GM10248 (cell line): ENCODE measurements around the gene SQOR.

ENCODE experiments used
- CTCF ChIA-PET: fragments of 300-600 bp; sonication (Branson Sonifier 250); formaldehyde crosslinking; extraction: SDS; loops from one replicate; lab custom pipeline; 2021; ENCODE audit warnings: antibody characterized with exemption; lab: Yijun Ruan, JAX
- POLR2A ChIA-PET: fragments of 350-650 bp; sonication (Branson Sonifier 250); formaldehyde crosslinking; extraction: SDS; loops from one replicate; lab custom pipeline; 2020; ENCODE audit warnings: antibody characterized with exemption; lab: Yijun Ruan, JAX
- DNase-seq: peaks from one replicate; pipeline ENCODE4 v3.0.0; 2012; ENCODE audit errors: extremely low spot score
- TF ChIP-seq, protein P1 (sequence below): IDR thresholded peaks from 2 replicates; pipeline ENCODE4 v1.5.1; 2012; ENCODE audit warnings: mild to moderate bottlenecking, low read depth; ENCODE audit errors: extremely low read depth, missing control alignments, control extremely low read depth

The SQOR gene

DNA sequence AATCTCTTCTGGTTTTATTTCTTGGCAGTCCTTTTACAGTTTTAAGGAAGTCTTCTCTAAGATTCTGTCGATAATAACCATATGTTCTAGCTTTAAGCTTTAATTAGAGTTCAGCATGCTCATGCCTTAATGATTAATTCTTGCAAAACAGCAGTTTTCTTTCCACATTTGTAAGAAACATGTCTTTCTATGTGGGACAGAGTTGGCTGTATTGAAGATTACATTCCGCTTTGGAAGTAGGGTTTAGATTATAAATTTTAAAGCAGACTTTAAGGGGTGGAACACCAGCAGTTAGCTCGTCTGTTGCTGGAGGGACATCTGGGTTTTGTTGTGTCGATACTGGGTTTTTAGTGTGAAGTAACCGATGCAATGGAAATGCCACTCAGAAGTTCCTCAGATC lies 35.3 kb downstream of the SQOR start:
- TF ChIP-seq, protein P1, sequence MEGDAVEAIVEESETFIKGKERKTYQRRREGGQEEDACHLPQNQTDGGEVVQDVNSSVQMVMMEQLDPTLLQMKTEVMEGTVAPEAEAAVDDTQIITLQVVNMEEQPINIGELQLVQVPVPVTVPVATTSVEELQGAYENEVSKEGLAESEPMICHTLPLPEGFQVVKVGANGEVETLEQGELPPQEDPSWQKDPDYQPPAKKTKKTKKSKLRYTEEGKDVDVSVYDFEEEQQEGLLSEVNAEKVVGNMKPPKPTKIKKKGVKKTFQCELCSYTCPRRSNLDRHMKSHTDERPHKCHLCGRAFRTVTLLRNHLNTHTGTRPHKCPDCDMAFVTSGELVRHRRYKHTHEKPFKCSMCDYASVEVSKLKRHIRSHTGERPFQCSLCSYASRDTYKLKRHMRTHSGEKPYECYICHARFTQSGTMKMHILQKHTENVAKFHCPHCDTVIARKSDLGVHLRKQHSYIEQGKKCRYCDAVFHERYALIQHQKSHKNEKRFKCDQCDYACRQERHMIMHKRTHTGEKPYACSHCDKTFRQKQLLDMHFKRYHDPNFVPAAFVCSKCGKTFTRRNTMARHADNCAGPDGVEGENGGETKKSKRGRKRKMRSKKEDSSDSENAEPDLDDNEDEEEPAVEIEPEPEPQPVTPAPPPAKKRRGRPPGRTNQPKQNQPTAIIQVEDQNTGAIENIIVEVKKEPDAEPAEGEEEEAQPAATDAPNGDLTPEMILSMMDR = no peak
- POLR2A ChIA-PET = no interaction called here
- no peak for DNase-seq
- CTCF ChIA-PET = interaction anchor here (0.6 to 3.7 kb wide), 5 partner anchors 10 to 552 kb away, joined by 3 to 14 read pairs (median 3); no protein-coding TSS in a partner anchor

DNA sequence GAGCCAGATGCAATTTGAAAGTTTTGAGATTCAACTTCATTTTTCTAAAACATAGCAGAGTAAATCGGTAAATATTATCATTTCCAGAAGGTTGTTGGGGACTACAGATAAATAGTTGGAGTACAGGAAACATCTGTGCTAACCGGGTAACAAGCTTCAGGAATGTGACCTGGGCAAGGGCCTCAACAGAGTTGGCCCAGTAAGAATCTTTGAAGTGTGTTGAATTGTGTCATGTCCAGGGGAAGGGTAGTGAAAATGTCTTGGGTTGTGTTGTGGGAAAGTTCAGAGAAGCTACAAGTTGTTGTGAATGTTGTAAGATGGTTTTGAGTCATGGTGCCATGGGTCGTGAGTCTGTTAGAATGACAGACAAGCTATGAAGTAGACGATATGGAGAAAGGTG lies 35.7 kb downstream of the SQOR start:
- TF ChIP-seq, protein P1 = no peak
- ChIA-PET POLR2A (no interaction called here), CTCF (interaction anchor here (0.6 to 3.7 kb wide), 4 partner anchors 10 to 552 kb away, joined by 3 to 14 read pairs (median 3); no protein-coding TSS in a partner anchor)
- no peak for DNase-seq

DNA sequence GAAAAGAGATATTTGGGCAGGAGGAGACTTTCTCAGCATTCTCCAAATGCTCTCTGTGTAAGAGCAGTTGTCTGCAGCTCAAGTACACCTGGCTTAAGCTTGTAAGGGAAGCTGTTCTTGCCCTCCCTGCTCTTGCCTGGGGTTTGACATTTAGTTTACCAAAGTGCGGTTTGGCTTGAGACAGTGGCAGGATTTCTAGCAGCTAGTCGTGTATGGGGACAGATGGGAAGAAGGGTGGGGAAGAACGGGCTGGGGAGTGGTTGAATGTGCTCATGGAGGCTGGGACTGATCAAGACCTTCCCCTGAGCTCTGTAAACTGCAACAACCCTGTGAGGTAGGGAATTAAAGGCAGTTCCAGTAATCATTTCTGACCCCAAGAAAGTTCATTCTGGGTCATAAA lies 39.8 kb downstream of the SQOR start:
- ChIA-PET CTCF (interaction anchor here (1.2 kb wide), 1 partner anchor 31 kb away, joined by 8 read pairs; no protein-coding TSS in a partner anchor), POLR2A (no interaction called here)
- TF ChIP-seq, protein P1 = no peak
- no peak for DNase-seq

DNA sequence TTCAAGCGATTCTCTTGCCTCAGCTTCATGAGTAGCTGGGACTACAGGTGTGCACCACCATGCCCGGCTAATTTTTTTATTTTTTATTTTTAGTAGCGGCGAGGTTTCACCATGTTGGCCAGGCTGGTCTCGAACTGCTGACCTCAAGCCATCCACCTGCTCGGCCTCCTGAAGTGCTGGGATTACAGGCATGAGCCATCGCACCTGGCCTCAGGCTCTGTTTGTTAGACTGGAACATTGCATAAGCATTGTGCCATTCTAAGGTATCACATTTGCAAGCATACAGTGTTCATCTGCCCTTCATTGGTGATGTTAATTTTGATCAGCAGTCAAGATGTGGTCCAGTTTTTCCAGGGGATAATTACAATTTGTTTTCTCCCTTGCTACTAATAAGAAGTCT lies 43.0 kb downstream of the SQOR start:
- ChIA-PET POLR2A (no interaction called here), CTCF (interaction anchor here (2.1 to 3.4 kb wide), 2 partner anchors 18 to 28 kb away, joined by 12 to 13 read pairs; no protein-coding TSS in a partner anchor)
- no peak for DNase-seq
- TF ChIP-seq, protein P1 = no peak

DNA sequence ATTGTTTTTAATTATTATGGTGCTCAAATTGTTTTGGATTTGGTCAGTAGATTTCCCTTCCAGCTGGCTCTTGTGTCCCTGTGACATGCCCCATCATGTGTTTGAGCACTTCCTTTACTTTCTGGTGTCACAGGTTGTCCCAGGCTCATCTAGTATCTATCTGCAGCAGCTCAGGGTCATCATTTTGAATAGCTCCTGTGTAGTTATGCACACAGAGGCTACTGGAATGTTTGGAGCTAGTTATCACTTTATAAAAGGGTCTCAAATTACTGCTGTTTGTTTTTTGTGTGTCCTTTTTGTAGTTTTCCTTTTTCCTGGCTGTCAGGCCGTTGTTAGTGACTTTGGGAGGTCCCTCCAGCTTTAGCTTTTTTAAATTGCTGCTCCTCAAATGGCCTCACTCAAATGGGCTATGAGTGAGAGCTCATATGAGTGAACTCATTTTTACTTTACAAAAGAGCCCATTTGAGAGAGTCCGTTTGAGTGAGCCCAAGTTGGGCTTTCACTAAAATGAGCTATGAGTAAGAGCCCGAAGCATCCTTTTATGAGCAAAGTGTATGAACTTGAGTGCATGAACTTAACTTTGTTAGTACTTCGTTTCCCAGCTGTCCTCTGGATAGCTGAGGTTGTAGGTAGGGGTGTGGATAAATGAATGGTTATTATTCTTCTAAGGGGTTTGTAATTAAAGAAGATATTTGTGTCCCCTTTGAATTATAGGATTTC lies 43.8 kb downstream of the SQOR start:
- DNase-seq = no peak
- TF ChIP-seq, protein P1 = no peak
- ChIA-PET POLR2A (no interaction called here), CTCF (interaction anchor here (2.1 to 3.4 kb wide), 3 partner anchors 19 to 27 kb away, joined by 7 to 13 read pairs (median 12); no protein-coding TSS in a partner anchor)

DNA sequence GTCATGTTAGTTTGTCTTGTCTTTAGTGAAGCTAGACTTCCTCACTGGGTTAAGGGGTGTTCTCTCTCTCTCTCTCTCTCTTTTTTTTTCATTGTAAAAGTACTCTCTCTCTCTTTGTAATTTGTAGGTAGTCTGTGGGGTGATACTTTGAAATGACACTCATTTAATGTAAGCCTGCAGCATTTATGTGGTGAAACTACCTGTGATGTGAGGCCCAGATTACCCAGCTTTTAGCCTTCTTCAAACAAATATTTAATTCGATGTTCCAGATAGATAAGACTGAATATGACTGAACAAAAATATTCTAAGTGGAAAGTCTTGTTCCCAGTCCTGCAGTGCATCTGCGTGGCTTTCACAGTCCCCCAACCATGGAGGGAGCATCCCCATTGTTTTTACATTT lies 49.7 kb downstream of the SQOR start:
- POLR2A ChIA-PET = no interaction called here
- TF ChIP-seq, protein P1 = no peak

More for the DNA sequence above, 49.7 kb downstream of the SQOR start:
- CTCF ChIA-PET = interaction anchor here (1.1 to 1.3 kb wide), 3 partner anchors 14 to 21 kb away, joined by 3 to 4 read pairs (median 3); no protein-coding TSS in a partner anchor
- DNase-seq = no peak
